HG03432 (cell line): ENCODE results near the gene KIF11.
A peak's percentile ranks its signal among the peaks of the same experiment; 100 is the strongest.
"Not testable (repeated sequence)": the region's sequence is repeated elsewhere in the genome, so short reads cannot be mapped to it uniquely, and the experiment has no call there.

ENCODE experiments used
- ATAC-seq: cut with Tn5 transposase; IDR thresholded peaks from one replicate; pipeline ENCODE4 v1.9.1; 2021; ENCODE audit warnings: mild to moderate bottlenecking, moderate library complexity; ENCODE audit not compliant: unreplicated experiment

The KIF11 gene

GRCh38 chr10:92592761-92593618 is at the start of gene KIF11:
TSS of gene KIF11 (plus strand) at chr10:92593130. CDS start at chr10:92593376, 246 bp downstream.
- peak; percentile 76 for ATAC-seq

- ATAC-seq, result no peak
These were observed 48.6 kb upstream of the KIF11 start for GRCh38 chr10:92544296-92544695.

GRCh38 chr10:92545556-92545955 is 47.4 kb upstream of the KIF11 start:
- no peak for ATAC-seq

- no peak for ATAC-seq
These were observed 45.3 kb upstream of the KIF11 start for GRCh38 chr10:92547676-92548075.

GRCh38 chr10:92550924-92551323 is 42.0 kb upstream of the KIF11 start:
- ATAC-seq, result no peak

- no peak for ATAC-seq
These were observed 40.6 kb upstream of the KIF11 start for GRCh38 chr10:92552310-92552709.

GRCh38 chr10:92553959-92554358 is 39.0 kb upstream of the KIF11 start:
- no peak for ATAC-seq

GRCh38 chr10:92559046-92559445 is 33.9 kb upstream of the KIF11 start:
- no peak for ATAC-seq

GRCh38 chr10:92562424-92562823 is 30.5 kb upstream of the KIF11 start:
- ATAC-seq, result no peak

GRCh38 chr10:92567952-92568600 is 24.9 kb upstream of the KIF11 start:
- peak; percentile 84 for ATAC-seq

- no peak for ATAC-seq
These were observed 23.9 kb upstream of the KIF11 start for GRCh38 chr10:92569071-92569470.

- ATAC-seq, result not testable (repeated sequence)
These were observed 23.3 kb upstream of the KIF11 start for GRCh38 chr10:92569663-92570062.

- ATAC-seq, result no peak
These were observed 21.3 kb upstream of the KIF11 start for GRCh38 chr10:92571649-92572048.

- no peak for ATAC-seq
These were observed 20.4 kb upstream of the KIF11 start for GRCh38 chr10:92572362-92573090.

GRCh38 chr10:92573091-92573797 is 19.7 kb upstream of the KIF11 start:
- no peak for ATAC-seq

GRCh38 chr10:92573798-92574547 is 19.0 kb upstream of the KIF11 start, which contains the start of gene IDE:
TSS of gene IDE (minus strand) at chr10:92574093. CDS start at chr10:92574019, 74 bp downstream.
- ATAC-seq, result peak; percentile 76

- peak; percentile 15 for ATAC-seq
These were observed 18.2 kb upstream of the KIF11 start for GRCh38 chr10:92574548-92575261.

- ATAC-seq, result no peak
These were observed 17.0 kb upstream of the KIF11 start for GRCh38 chr10:92575961-92576360.

GRCh38 chr10:92582347-92582746 is 10.6 kb upstream of the KIF11 start:
- ATAC-seq, result not testable (repeated sequence)
